ENCODE results near the gene INSR.

- TF ChIP-seq EP300 (IDR thresholded peaks at IDR 0.05), result no peak
- TF ChIP-seq POLR2A (IDR thresholded peaks at IDR 0.05), result no peak
- TF ChIP-seq CTCF (IDR thresholded peaks at IDR 0.05), result no peak
Measured at GRCh38 chr19:7252364-7252763, 41.9 kb downstream of the INSR start.
